Measurements from ENCODE around the gene CYP11A1. TPM values are rescaled to one million over a fixed set of nuclear protein-coding genes. Genes with fewer than 3 reads are reported as not detected.

The CYP11A1 gene
- total RNA-seq, 4 donors from 2014 or later, result 0.47 to 1.4 (median 0.53) TPM; not detected in 1

GRCh38 chr15:74289671-74290070 is 77.8 kb downstream of the CYP11A1 start:
- DNase-seq (ENCODE audit: low spot score in 2 of 2), result no peak
- Histone ChIP-seq H3K36me3 (no peaks in the 10 kb centered on the region), H3K27me3 (peaks cover 19% of the 10 kb centered on the region), H3K4me3 (no peak overlapping the region), H3K9me3 (no peaks in the 10 kb centered on the region), H3K4me1 (no peaks in the 10 kb centered on the region), H3K27ac (no peak overlapping the region)
- no peak for TF ChIP-seq POLR2AphosphoS5 (IDR thresholded peaks at IDR 0.05)
- no peak for TF ChIP-seq POLR2A (IDR thresholded peaks at IDR 0.05)
- TF ChIP-seq EP300 (IDR thresholded peaks at IDR 0.05), result no peak
- no peak for TF ChIP-seq CTCF (IDR thresholded peaks at IDR 0.05)

Other genes starting within 250 kb of the CYP11A1 start
- 1 to 10 TPM in 2 of 4 donors, under 1 TPM in 1, not detected in 1; 0.57 to 1.9 (median 1.1) TPM for gene ISLR2, start 237.1 kb downstream of the CYP11A1 start, total RNA-seq
- gene ISLR, start 193.9 kb downstream of the CYP11A1 start, total RNA-seq, result 10 to 100 TPM; 11.5 to 41.1 (median 18.1) TPM
- under 1 TPM in 2 of 4 donors, not detected in 2; 0.26 to 0.39 TPM for gene STRA6, start 164.9 kb downstream of the CYP11A1 start, total RNA-seq
- under 1 TPM in 1 of 4 donors, not detected in 3; 0.60 TPM for gene CCDC33, start 131.3 kb downstream of the CYP11A1 start, total RNA-seq
- gene SEMA7A, start 66.3 kb upstream of the CYP11A1 start, total RNA-seq, result 10 to 100 TPM; 10.1 to 31.4 (median 18.0) TPM
- gene UBL7, start 93.5 kb upstream of the CYP11A1 start, total RNA-seq, result 10 to 100 TPM; 32.2 to 74.2 (median 62.8) TPM
- gene ARID3B, start 173.6 kb upstream of the CYP11A1 start, total RNA-seq, result 10 to 100 TPM in 1 of 4 donors, 1 to 10 TPM in 3; 6.7 to 12.3 (median 8.4) TPM
- gene CLK3, start 248.2 kb upstream of the CYP11A1 start, total RNA-seq, result 100 to 1,000 TPM in 3 of 4 donors, 10 to 100 TPM in 1; 93.1 to 244 (median 115) TPM

Data from suprapubic skin (tissue), 4 donors.